IMR-90 (cell line): ENCODE measurements around the gene ACAP1. TPM values are rescaled to one million over a fixed set of nuclear protein-coding genes. Genes with fewer than 3 reads are reported as not detected.

Experiments
- ATAC-seq: fragments of 200-7000 bp; cut with Tn5 transposase; 2 replicates; pipeline ENCODE4 v1.9.1; 2020; ENCODE audit warnings: low read depth, mild to moderate bottlenecking, moderate library complexity
- BruUV-seq: library from RNA; stranded (reverse); fragments of 400-500 nt; replicated peaks from 2 replicates; lab custom pipeline; 2021; lab: Mats Ljungman, UMichigan
- CTCF ChIA-PET: fragments of 300-600 bp; formaldehyde crosslinking; extraction: SDS; loops from one replicate; lab custom pipeline; 2021; ENCODE audit warnings: antibody characterized with exemption; lab: Yijun Ruan, JAX
- POLR2A ChIA-PET: fragments of 300-600 bp; sonication (Branson Sonifier 250); formaldehyde crosslinking; loops from one replicate; lab custom pipeline; 2022; ENCODE audit warnings: antibody characterized with exemption; ENCODE audit not compliant: unreplicated experiment; lab: Charles Lee
- DNase-seq: peaks from one replicate; pipeline ENCODE4 v3.0.0; 2013
- H2AFZ ChIP-seq: replicated peaks from 2 replicates; pipeline ENCODE3; 2013; ENCODE audit warnings: low read length, mild to moderate bottlenecking; ENCODE audit not compliant: poor library complexity
- H2AK5ac ChIP-seq: 2 replicates; pipeline ENCODE4 v1.6.1; 2013; ENCODE audit warnings: low read depth, low read length, inconsistent platforms
- H2AK9ac ChIP-seq: replicated peaks from 2 replicates; pipeline ENCODE3; 2013; ENCODE audit warnings: mild to moderate bottlenecking, low read depth, low read length, moderate library complexity; ENCODE audit not compliant: poor library complexity
- H2BK120ac ChIP-seq: 2 replicates; pipeline ENCODE4 v1.6.1; 2013; ENCODE audit warnings: low read depth, low read length, inconsistent platforms
- H2BK15ac ChIP-seq: 3 replicates; pipeline ENCODE4 v1.6.1; 2013; ENCODE audit warnings: low read depth, low read length, inconsistent platforms
- H2BK20ac ChIP-seq: 2 replicates; pipeline ENCODE4 v1.6.1; 2013; ENCODE audit warnings: low read depth, mild to moderate bottlenecking, inconsistent platforms, low read length, moderate library complexity
- H2BK5ac ChIP-seq: 2 replicates; pipeline ENCODE4 v1.6.1; 2013; ENCODE audit warnings: mild to moderate bottlenecking, low read depth, low read length, inconsistent platforms; ENCODE audit not compliant: poor library complexity, severe bottlenecking
- H3K14ac ChIP-seq: replicated peaks from 2 replicates; pipeline ENCODE4 v1.6.1; 2013; ENCODE audit warnings: low read depth, low read length, inconsistent platforms
- H3K18ac ChIP-seq: 2 replicates; pipeline ENCODE4 v1.6.1; 2013; ENCODE audit warnings: low read depth, low read length, control low read depth
- H3K23ac ChIP-seq: 2 replicates; pipeline ENCODE4 v1.6.1; 2013; ENCODE audit warnings: low read depth, low read length, inconsistent platforms
- H3K27ac ChIP-seq: 2 replicates; pipeline ENCODE4 v1.5.1; 2013; ENCODE audit warnings: mild to moderate bottlenecking, control low read depth, low read length; ENCODE audit not compliant: insufficient read depth
- H3K27me3 ChIP-seq: 2 replicates; pipeline ENCODE4 v1.6.1; 2013; ENCODE audit warnings: low read length; ENCODE audit not compliant: control insufficient read depth, insufficient read depth
- H3K36me3 ChIP-seq: 2 replicates; pipeline ENCODE4 v1.6.1; 2013; ENCODE audit warnings: low read length, mixed read lengths; ENCODE audit not compliant: control insufficient read depth, insufficient read depth
- H3K4ac ChIP-seq: 2 replicates; pipeline ENCODE4 v1.6.1; 2013; ENCODE audit warnings: low read depth, low read length, inconsistent platforms
- H3K4me1 ChIP-seq: 2 replicates; pipeline ENCODE4 v1.6.1; 2013; ENCODE audit warnings: low read length, mixed read lengths; ENCODE audit not compliant: control insufficient read depth, insufficient read depth
- H3K4me2 ChIP-seq: 2 replicates; pipeline ENCODE4 v1.6.1; 2013; ENCODE audit warnings: low read depth, mild to moderate bottlenecking, control low read depth, low read length, moderate library complexity
- H3K4me3 ChIP-seq: 2 replicates; pipeline ENCODE4 v1.5.1; 2013; ENCODE audit warnings: low read depth, mild to moderate bottlenecking, control low read depth, low read length, moderate library complexity; ENCODE audit not compliant: insufficient read depth
- H3K56ac ChIP-seq: 2 replicates; pipeline ENCODE4 v1.6.1; 2013; ENCODE audit warnings: low read length, inconsistent platforms; ENCODE audit not compliant: insufficient read depth; ENCODE audit errors: extremely low read depth
- H3K79me1 ChIP-seq, 2 experiments: 2 replicates each; pipeline ENCODE4 v1.6.1; 2013; ENCODE audit warnings: low read length in 2 of 2, inconsistent platforms in 1 of 2, low read depth in 1 of 2
- H3K9ac ChIP-seq: 2 replicates; pipeline ENCODE4 v1.6.1; 2013; ENCODE audit warnings: low read depth, low read length, control low read depth
- H3K9me1 ChIP-seq: 2 replicates; pipeline ENCODE4 v1.6.1; 2013; ENCODE audit warnings: low read length, inconsistent platforms; ENCODE audit not compliant: insufficient read depth
- H3K9me3 ChIP-seq: 2 replicates; pipeline ENCODE4 v1.6.1; 2013; ENCODE audit warnings: low read length; ENCODE audit not compliant: control insufficient read depth, insufficient read depth
- H4K20me1 ChIP-seq: 2 replicates; pipeline ENCODE4 v1.6.1; 2013; ENCODE audit warnings: low read length, inconsistent platforms; ENCODE audit not compliant: insufficient read depth
- H4K5ac ChIP-seq: 2 replicates; pipeline ENCODE4 v1.6.1; 2013; ENCODE audit warnings: mild to moderate bottlenecking, low read depth, low read length, control low read depth
- H4K8ac ChIP-seq, 2 experiments: 2 replicates each; pipeline ENCODE4 v1.6.1; 2013; ENCODE audit warnings: low read depth in 2 of 2, low read length in 2 of 2, control low read depth in 1 of 2, inconsistent platforms in 1 of 2
- H4K91ac ChIP-seq: 2 replicates; pipeline ENCODE4 v1.6.1; 2013; ENCODE audit warnings: low read depth, low read length, inconsistent platforms; ENCODE audit not compliant: insufficient read depth
- BHLHE40 ChIP-seq: fragments of 150-350 bp; IDR thresholded peaks from 2 replicates; pipeline ENCODE4 v1.6.1; 2016; ENCODE audit warnings: mild to moderate bottlenecking, low read depth, low read length
- CEBPB ChIP-seq: IDR thresholded peaks from 2 replicates; pipeline ENCODE4 v1.6.1; 2012; ENCODE audit warnings: low read depth, low read length, improper control_type of control experiment
- FOS ChIP-seq: fragments of 150-350 bp; IDR thresholded peaks from 2 replicates; pipeline ENCODE4 v1.6.1; 2016; ENCODE audit warnings: low read depth, low read length
- MAZ ChIP-seq: IDR thresholded peaks from 2 replicates; pipeline ENCODE4 v1.6.1; 2012; ENCODE audit warnings: low read depth, mild to moderate bottlenecking, low read length, improper control_type of control experiment, moderate library complexity, borderline replicate concordance
- MXI1 ChIP-seq: IDR thresholded peaks from 2 replicates; pipeline ENCODE4 v1.6.1; 2012; ENCODE audit warnings: low read depth, mild to moderate bottlenecking, low read length, moderate library complexity, borderline replicate concordance
- POLR2A ChIP-seq: IDR thresholded peaks from 2 replicates; pipeline ENCODE4 v1.6.1; 2012; ENCODE audit warnings: mild to moderate bottlenecking, low read depth, low read length
- RAD21 ChIP-seq: IDR thresholded peaks from 2 replicates; pipeline ENCODE4 v1.6.1; 2012; ENCODE audit warnings: low read length, improper control_type of control experiment
- RCOR1 ChIP-seq: IDR thresholded peaks from 2 replicates; pipeline ENCODE4 v1.6.1; 2012; ENCODE audit warnings: mild to moderate bottlenecking, low read length, improper control_type of control experiment; ENCODE audit not compliant: insufficient replicate concordance
- RFX5 ChIP-seq: IDR thresholded peaks from 2 replicates; pipeline ENCODE4 v1.8.0; 2012; ENCODE audit warnings: low read depth, mild to moderate bottlenecking, low read length, moderate library complexity
- SMC3 ChIP-seq: fragments of 150-350 bp; IDR thresholded peaks from 2 replicates; pipeline ENCODE4 v1.6.1; 2016; ENCODE audit warnings: low read depth, mild to moderate bottlenecking, antibody characterized with exemption, low read length, moderate library complexity
- WGBS, 2 experiments: methylation state at CpG; one replicate each; pipeline versions ENCODE4 v1.1.5 to v1.1.7; 2013; ENCODE audit warnings: missing lambda C conversion rate in 2 of 2; ENCODE audit not compliant: insufficient read length in 1 of 2; ENCODE audit errors: extremely low coverage in 2 of 2; 5-methylcytosine and 5-hydroxymethylcytosine counted together
- dilution Hi-C: fragments of 300-500 bp; cut with HindIII; formaldehyde crosslinking; loops from one replicate; pipeline ENCODE4 v1.14.3; 2018; ENCODE audit warnings: low sequenced_read_pairs; ENCODE audit not compliant: unreplicated experiment
- in situ Hi-C: fragments of 300-500 bp; cut with MboI; formaldehyde crosslinking; loops from 3 replicates; pipeline ENCODE4 v1.14.3; 2019; ENCODE audit warnings: low sequenced_read_pairs, inconsistent platforms, mixed read lengths
- intact Hi-C: fragments of 100-400 bp; cut with micrococcal nuclease; formaldehyde crosslinking; loops from 2 replicates; pipeline ENCODE4 v1.10.0; 2022
- polyA plus RNA-seq, 3 experiments: library from polyadenylated mRNA; depleted of rRNA; stranded (reverse); fragments of >200 nt; gene quantifications; 2 replicates each; pipeline ENCODE4 v1.2.3, GENCODE V29; 2012; ENCODE audit warnings: low replicate concordance in 1 of 3
- total RNA-seq: library from RNA; depleted of rRNA; stranded (reverse); fragments of >200 nt; gene quantifications from 2 replicates; pipeline ENCODE4 v1.2.3, GENCODE V29; 2012
- TF ChIP-seq, protein P1 (sequence below): fragments of 150-350 bp; IDR thresholded peaks from 2 replicates; pipeline ENCODE4 v1.6.1; 2017; ENCODE audit warnings: mild to moderate bottlenecking, antibody characterized with exemption, low read length, low read depth
- TF ChIP-seq, protein P2 (sequence below): fragments of 150-350 bp; IDR thresholded peaks from 2 replicates; pipeline ENCODE4 v1.6.1; 2016; ENCODE audit warnings: low read depth, mild to moderate bottlenecking, low read length, moderate library complexity, borderline replicate concordance

ACAP1 gene
- total and polyA plus RNA-seq, 2 of the 4 experiments (the other 2 are of a cell fraction), result under 0.01 to 2.1 TPM

DNA sequence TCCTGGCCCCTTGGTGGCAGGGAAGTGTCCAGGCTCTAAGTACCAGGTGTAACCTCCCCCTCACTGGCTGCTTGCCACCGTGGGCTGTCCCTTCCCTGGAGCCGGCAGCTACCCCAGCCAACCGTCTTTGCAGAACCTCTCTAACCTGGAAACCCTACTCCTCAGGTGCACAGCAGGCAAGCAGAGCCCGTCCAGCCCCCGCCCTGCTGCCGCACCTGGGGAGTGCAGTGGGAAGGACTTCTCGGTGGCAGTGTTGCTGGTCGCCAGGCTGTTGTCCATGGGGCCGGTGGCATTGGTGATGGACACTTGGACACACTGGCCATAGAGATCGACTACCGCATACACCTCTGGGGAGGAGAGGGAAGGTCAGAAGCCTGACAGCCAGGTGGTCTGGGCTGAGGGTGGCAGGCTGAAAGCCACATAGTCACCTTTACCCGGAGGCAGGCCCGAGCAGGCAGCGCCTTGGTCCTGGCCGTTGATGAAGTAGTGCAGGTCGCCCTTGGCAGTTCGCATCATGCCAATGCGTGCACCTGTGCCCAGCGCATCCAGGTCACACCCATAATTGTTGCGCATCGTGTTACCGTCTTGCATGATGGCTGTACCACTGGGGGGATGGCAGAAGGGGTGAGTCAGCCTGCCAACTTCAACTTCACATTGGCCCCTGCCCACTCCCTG, 13.7 kb upstream of the ACAP1 start:
- H3K4ac ChIP-seq, result no peak overlapping the region
- H3K36me3 ChIP-seq, result peaks cover 72% of the 10 kb centered on the region
- in situ Hi-C loops, result no loop called here

More for the DNA sequence above, 13.7 kb upstream of the ACAP1 start:
- Histone ChIP-seq H3K9me3 (no peaks in the 10 kb centered on the region), H3K4me3 (no peak overlapping the region), H3K9me1 (no peaks in the 10 kb centered on the region), H3K9ac (no peak overlapping the region), H3K14ac (no peak overlapping the region), H2BK15ac (no peak overlapping the region), H3K56ac (no peak overlapping the region), H4K20me1 (peaks cover 7% of the 10 kb centered on the region), H2AK5ac (no peak overlapping the region), H2AK9ac (no peak overlapping the region), H3K4me1 (no peaks in the 10 kb centered on the region), H3K4me2 (no peak overlapping the region), H2AFZ (peak overlapping the region; percentile 14), H4K5ac (no peak overlapping the region), H2BK5ac (no peak overlapping the region), H2BK20ac (no peak overlapping the region), H4K91ac (no peak overlapping the region), H3K27me3 (no peaks in the 10 kb centered on the region), H3K18ac (no peak overlapping the region), H3K23ac (no peak overlapping the region), H2BK120ac (no peak overlapping the region), H3K27ac (no peak overlapping the region), H3K79me1 (peaks cover under 1 to 16% of the 10 kb centered on the region in 2 experiments; a peak in 2 of 4 replicates), H4K8ac (no peak overlapping the region)
- CTCF ChIA-PET, result no interaction called here
- intact Hi-C loops (loop anchor here (10.0 kb wide), 1 partner anchor 242 kb away; the partner anchor contains the start of gene SENP3), dilution Hi-C loops (no loop called here)
- DNase-seq (no peak), ATAC-seq (no peak)
- POLR2A ChIA-PET, result no interaction called here
- no TSS peak for BruUV-seq
- TF ChIP-seq, protein P1, sequence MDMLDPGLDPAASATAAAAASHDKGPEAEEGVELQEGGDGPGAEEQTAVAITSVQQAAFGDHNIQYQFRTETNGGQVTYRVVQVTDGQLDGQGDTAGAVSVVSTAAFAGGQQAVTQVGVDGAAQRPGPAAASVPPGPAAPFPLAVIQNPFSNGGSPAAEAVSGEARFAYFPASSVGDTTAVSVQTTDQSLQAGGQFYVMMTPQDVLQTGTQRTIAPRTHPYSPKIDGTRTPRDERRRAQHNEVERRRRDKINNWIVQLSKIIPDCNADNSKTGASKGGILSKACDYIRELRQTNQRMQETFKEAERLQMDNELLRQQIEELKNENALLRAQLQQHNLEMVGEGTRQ, result no peak
- no peak for TF ChIP-seq POLR2A
- TF ChIP-seq BHLHE40, result no peak
- TF ChIP-seq MXI1, result no peak
- TF ChIP-seq FOS, result no peak
- TF ChIP-seq SMC3, result no peak
- TF ChIP-seq, protein P2, sequence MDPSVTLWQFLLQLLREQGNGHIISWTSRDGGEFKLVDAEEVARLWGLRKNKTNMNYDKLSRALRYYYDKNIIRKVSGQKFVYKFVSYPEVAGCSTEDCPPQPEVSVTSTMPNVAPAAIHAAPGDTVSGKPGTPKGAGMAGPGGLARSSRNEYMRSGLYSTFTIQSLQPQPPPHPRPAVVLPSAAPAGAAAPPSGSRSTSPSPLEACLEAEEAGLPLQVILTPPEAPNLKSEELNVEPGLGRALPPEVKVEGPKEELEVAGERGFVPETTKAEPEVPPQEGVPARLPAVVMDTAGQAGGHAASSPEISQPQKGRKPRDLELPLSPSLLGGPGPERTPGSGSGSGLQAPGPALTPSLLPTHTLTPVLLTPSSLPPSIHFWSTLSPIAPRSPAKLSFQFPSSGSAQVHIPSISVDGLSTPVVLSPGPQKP, result no peak
- no peak for TF ChIP-seq MAZ
- no peak for TF ChIP-seq RAD21
- no peak for TF ChIP-seq CEBPB
- no peak for TF ChIP-seq RFX5
- TF ChIP-seq RCOR1, result no peak
- WGBS, 2 experiments, result 93% methylated on average over 3 of the region's 22 CpGs; no CpG with 5 or more reads in 1 of the 2 experiments
